Body of pancreas (tissue), 4 donors: ENCODE data around the gene HES5.

Experiments used
- POLR2A ChIP-seq, 3 donors: fragments of 450-650 bp; IDR thresholded peaks; one replicate each; pipeline ENCODE4 v1.6.1; 2016; ENCODE audit warnings: antibody characterized with exemption in 3 of 3, mild to moderate bottlenecking in 2 of 3
- TF ChIP-seq, protein P1 (sequence below), 7 experiments: fragments of 450-650 bp in 4 of 7; fragments of 200-600 bp in 3 of 7; sonication (generic) in 3 of 7; IDR thresholded peaks; one replicate each; pipeline ENCODE4 v1.5.1; 2016 to 2019; ENCODE audit warnings: antibody characterized with exemption in 7 of 7

DNA sequence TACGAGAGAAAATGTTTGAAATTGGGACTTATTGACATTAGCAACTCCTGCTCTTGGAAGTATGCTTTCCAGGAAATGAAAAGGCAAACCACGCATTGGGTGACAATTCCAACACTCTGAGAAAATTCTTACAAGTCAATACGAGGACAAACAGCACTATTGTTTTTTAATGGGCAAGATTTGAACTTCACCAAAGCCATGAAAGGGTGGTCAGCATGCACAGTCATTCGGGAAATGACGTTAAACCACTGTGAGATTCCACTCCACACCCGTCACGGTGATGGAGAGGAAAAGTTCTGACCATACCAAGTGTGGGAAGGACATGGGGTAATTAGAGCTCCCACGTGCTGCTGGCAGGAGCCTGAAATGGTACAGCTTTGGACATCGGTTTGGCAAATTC is 44.3 kb upstream of the HES5 start:
- TF ChIP-seq, protein P1, sequence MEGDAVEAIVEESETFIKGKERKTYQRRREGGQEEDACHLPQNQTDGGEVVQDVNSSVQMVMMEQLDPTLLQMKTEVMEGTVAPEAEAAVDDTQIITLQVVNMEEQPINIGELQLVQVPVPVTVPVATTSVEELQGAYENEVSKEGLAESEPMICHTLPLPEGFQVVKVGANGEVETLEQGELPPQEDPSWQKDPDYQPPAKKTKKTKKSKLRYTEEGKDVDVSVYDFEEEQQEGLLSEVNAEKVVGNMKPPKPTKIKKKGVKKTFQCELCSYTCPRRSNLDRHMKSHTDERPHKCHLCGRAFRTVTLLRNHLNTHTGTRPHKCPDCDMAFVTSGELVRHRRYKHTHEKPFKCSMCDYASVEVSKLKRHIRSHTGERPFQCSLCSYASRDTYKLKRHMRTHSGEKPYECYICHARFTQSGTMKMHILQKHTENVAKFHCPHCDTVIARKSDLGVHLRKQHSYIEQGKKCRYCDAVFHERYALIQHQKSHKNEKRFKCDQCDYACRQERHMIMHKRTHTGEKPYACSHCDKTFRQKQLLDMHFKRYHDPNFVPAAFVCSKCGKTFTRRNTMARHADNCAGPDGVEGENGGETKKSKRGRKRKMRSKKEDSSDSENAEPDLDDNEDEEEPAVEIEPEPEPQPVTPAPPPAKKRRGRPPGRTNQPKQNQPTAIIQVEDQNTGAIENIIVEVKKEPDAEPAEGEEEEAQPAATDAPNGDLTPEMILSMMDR (IDR thresholded peaks at IDR 0.05) = no peak
- no peak for TF ChIP-seq POLR2A (IDR thresholded peaks at IDR 0.05)
